Astrocyte of the hippocampus (primary cell): ENCODE data around the gene STK16.

Source experiments
- DNase-seq: peaks from one replicate; pipeline ENCODE4 v3.0.0; 2011; ENCODE audit warnings: low read depth, low spot score

Gene STK16

GRCh38 chr2:219269362-219270054 is 24.2 kb downstream of the STK16 start:
- DNase-seq, result peak; percentile 14

GRCh38 chr2:219270055-219270372 is 24.7 kb downstream of the STK16 start:
- DNase-seq, result no peak

- DNase-seq, result no peak
Observed at GRCh38 chr2:219271021-219271420, 25.7 kb downstream of the STK16 start.

GRCh38 chr2:219272356-219272755 is 27.1 kb downstream of the STK16 start:
- DNase-seq, result no peak

- DNase-seq, result no peak
Observed at GRCh38 chr2:219272995-219273394, 27.7 kb downstream of the STK16 start.

- peak; percentile 82 for DNase-seq
Observed at GRCh38 chr2:219273937-219274336, 28.7 kb downstream of the STK16 start.

- peak; percentile 95 for DNase-seq
Observed at GRCh38 chr2:219274361-219274921, 29.2 kb downstream of the STK16 start.

- DNase-seq, result peak; percentile 90
Observed at GRCh38 chr2:219277703-219278654, 32.7 kb downstream of the STK16 start.

- DNase-seq, result no peak
Observed at GRCh38 chr2:219278655-219279150, 33.4 kb downstream of the STK16 start.

- peak; percentile 99 for DNase-seq
Observed at GRCh38 chr2:219279151-219279915, 34.1 kb downstream of the STK16 start, which contains the start of gene DNAJB2. Gene DNAJB2, plus strand, starts transcription at chr2:219279366. Its CDS starts 468 bp downstream, at chr2:219279834.

GRCh38 chr2:219279916-219280516 is 34.7 kb downstream of the STK16 start:
- DNase-seq, result no peak

GRCh38 chr2:219280651-219281050 is 35.4 kb downstream of the STK16 start:
- no peak for DNase-seq

GRCh38 chr2:219281588-219281987 is 36.3 kb downstream of the STK16 start:
- no peak for DNase-seq

- DNase-seq, result no peak
Observed at GRCh38 chr2:219282375-219282774, 37.1 kb downstream of the STK16 start.

GRCh38 chr2:219282943-219283581 is 37.8 kb downstream of the STK16 start:
- DNase-seq, result no peak

- no peak for DNase-seq
Observed at GRCh38 chr2:219284501-219285372, 39.5 kb downstream of the STK16 start.

- DNase-seq, result no peak
Observed at GRCh38 chr2:219285373-219285735, 40.1 kb downstream of the STK16 start.

GRCh38 chr2:219285894-219286425 is 40.7 kb downstream of the STK16 start:
- DNase-seq, result peak; percentile 69

- DNase-seq, result peak; percentile 27
Observed at GRCh38 chr2:219286436-219287115, 41.3 kb downstream of the STK16 start.
